Effector memory CD4-positive, alpha-beta T cell (primary cell): ENCODE results near the gene ACTN2.

ENCODE experiments used
- DNase-seq, 3 donors: peaks; one replicate each; pipeline ENCODE4 v3.0.0-alpha.2; 2020
- H3K27ac ChIP-seq: 2 replicates; pipeline ENCODE4 v1.7.0; 2013; ENCODE audit warnings: mild to moderate bottlenecking, low read length, moderate library complexity; ENCODE audit not compliant: insufficient read depth, poor library complexity, severe bottlenecking
- H3K27me3 ChIP-seq: replicated peaks from 2 replicates; pipeline ENCODE4 v1.7.0; 2013; ENCODE audit warnings: mild to moderate bottlenecking, low read length; ENCODE audit not compliant: insufficient read depth, control insufficient read depth, poor library complexity, severe bottlenecking
- H3K36me3 ChIP-seq: 2 replicates; pipeline ENCODE4 v1.7.0; 2013; ENCODE audit warnings: mild to moderate bottlenecking, low read length, moderate library complexity; ENCODE audit not compliant: control insufficient read depth, insufficient read depth
- H3K4me1 ChIP-seq: 2 replicates; pipeline ENCODE4 v1.7.0; 2013; ENCODE audit warnings: low read length, mild to moderate bottlenecking; ENCODE audit not compliant: control insufficient read depth, insufficient read depth, poor library complexity, severe bottlenecking
- H3K4me3 ChIP-seq: 2 replicates; pipeline ENCODE4 v1.7.0; 2013; ENCODE audit warnings: low read length, low read depth, mild to moderate bottlenecking; ENCODE audit not compliant: insufficient read depth, poor library complexity, severe bottlenecking
- H3K9me3 ChIP-seq: 2 replicates; pipeline ENCODE4 v1.7.0; 2013; ENCODE audit warnings: mild to moderate bottlenecking, low read length, moderate library complexity; ENCODE audit not compliant: control insufficient read depth

ACTN2 gene

GRCh38 chr1:236761397-236762132 is 75.3 kb downstream of the ACTN2 start:
- Histone ChIP-seq H3K4me1 (no peaks in the 10 kb centered on the region), H3K4me3 (no peak overlapping the region), H3K9me3 (no peaks in the 10 kb centered on the region), H3K36me3 (no peaks in the 10 kb centered on the region), H3K27ac (no peak overlapping the region), H3K27me3 (peaks cover 4% of the 10 kb centered on the region)
- no peak for DNase-seq

- Histone ChIP-seq H3K36me3 (no peaks in the 10 kb centered on the region), H3K4me1 (no peaks in the 10 kb centered on the region), H3K9me3 (no peaks in the 10 kb centered on the region), H3K4me3 (no peak overlapping the region), H3K27me3 (peaks cover 4% of the 10 kb centered on the region), H3K27ac (no peak overlapping the region)
- DNase-seq = no peak
Observed at GRCh38 chr1:236762410-236762809, 76.1 kb downstream of the ACTN2 start.

- H3K27ac ChIP-seq = no peak overlapping the region
- H3K36me3 ChIP-seq = no peaks in the 10 kb centered on the region
- H3K4me1 ChIP-seq = no peaks in the 10 kb centered on the region
- no peak overlapping the region for H3K4me3 ChIP-seq
- no peaks in the 10 kb centered on the region for H3K9me3 ChIP-seq
- H3K27me3 ChIP-seq = peaks cover 4% of the 10 kb centered on the region
- DNase-seq = no peak
Observed at GRCh38 chr1:236765831-236766230, 79.5 kb downstream of the ACTN2 start.

GRCh38 chr1:236766506-236766905 is 80.2 kb downstream of the ACTN2 start:
- DNase-seq = no peak
- Histone ChIP-seq H3K9me3 (no peaks in the 10 kb centered on the region), H3K36me3 (no peaks in the 10 kb centered on the region), H3K27ac (no peak overlapping the region), H3K4me1 (no peaks in the 10 kb centered on the region), H3K4me3 (no peak overlapping the region), H3K27me3 (peaks cover 4% of the 10 kb centered on the region)

GRCh38 chr1:236767276-236767675 is 81.0 kb downstream of the ACTN2 start:
- DNase-seq = no peak
- peaks cover 4% of the 10 kb centered on the region for H3K27me3 ChIP-seq
- H3K4me1 ChIP-seq = no peaks in the 10 kb centered on the region
- no peaks in the 10 kb centered on the region for H3K36me3 ChIP-seq
- no peak overlapping the region for H3K4me3 ChIP-seq
- H3K9me3 ChIP-seq = no peaks in the 10 kb centered on the region
- no peak overlapping the region for H3K27ac ChIP-seq

GRCh38 chr1:236768601-236769000 is 82.3 kb downstream of the ACTN2 start:
- peaks cover 4% of the 10 kb centered on the region for H3K27me3 ChIP-seq
- no peak overlapping the region for H3K27ac ChIP-seq
- H3K36me3 ChIP-seq = no peaks in the 10 kb centered on the region
- no peak overlapping the region for H3K4me3 ChIP-seq
- no peaks in the 10 kb centered on the region for H3K4me1 ChIP-seq
- DNase-seq = no peak
- no peaks in the 10 kb centered on the region for H3K9me3 ChIP-seq

- Histone ChIP-seq H3K27ac (no peak overlapping the region), H3K27me3 (no peaks in the 10 kb centered on the region), H3K4me1 (no peaks in the 10 kb centered on the region), H3K4me3 (no peak overlapping the region), H3K9me3 (no peaks in the 10 kb centered on the region), H3K36me3 (no peaks in the 10 kb centered on the region)
- no peak for DNase-seq
Observed at GRCh38 chr1:236773919-236774318, 87.6 kb downstream of the ACTN2 start.

GRCh38 chr1:236774926-236775325 is 88.6 kb downstream of the ACTN2 start:
- DNase-seq = no peak
- H3K4me3 ChIP-seq = no peak overlapping the region
- no peaks in the 10 kb centered on the region for H3K9me3 ChIP-seq
- no peaks in the 10 kb centered on the region for H3K4me1 ChIP-seq
- H3K27me3 ChIP-seq = no peaks in the 10 kb centered on the region
- no peaks in the 10 kb centered on the region for H3K36me3 ChIP-seq
- H3K27ac ChIP-seq = no peak overlapping the region

GRCh38 chr1:236779312-236779711 is 93.0 kb downstream of the ACTN2 start:
- no peak for DNase-seq
- no peaks in the 10 kb centered on the region for H3K9me3 ChIP-seq
- no peak overlapping the region for H3K27ac ChIP-seq
- H3K4me3 ChIP-seq = no peak overlapping the region
- H3K36me3 ChIP-seq = no peaks in the 10 kb centered on the region
- no peaks in the 10 kb centered on the region for H3K27me3 ChIP-seq
- no peaks in the 10 kb centered on the region for H3K4me1 ChIP-seq

- no peaks in the 10 kb centered on the region for H3K4me1 ChIP-seq
- no peaks in the 10 kb centered on the region for H3K27me3 ChIP-seq
- H3K4me3 ChIP-seq = no peak overlapping the region
- H3K36me3 ChIP-seq = no peaks in the 10 kb centered on the region
- no peak for DNase-seq
- H3K27ac ChIP-seq = no peak overlapping the region
- no peaks in the 10 kb centered on the region for H3K9me3 ChIP-seq
Observed at GRCh38 chr1:236785477-236785876, 99.2 kb downstream of the ACTN2 start.
